ENCODE measurements around the gene CLIP1. TPM values are rescaled to one million over a fixed set of nuclear protein-coding genes. Genes with fewer than 3 reads are reported as not detected.

CLIP1 gene
- total and polyA plus RNA-seq, 2 of the 4 experiments (the other 2 are of a cell fraction), result 38.0 to 54.8 TPM

DNA sequence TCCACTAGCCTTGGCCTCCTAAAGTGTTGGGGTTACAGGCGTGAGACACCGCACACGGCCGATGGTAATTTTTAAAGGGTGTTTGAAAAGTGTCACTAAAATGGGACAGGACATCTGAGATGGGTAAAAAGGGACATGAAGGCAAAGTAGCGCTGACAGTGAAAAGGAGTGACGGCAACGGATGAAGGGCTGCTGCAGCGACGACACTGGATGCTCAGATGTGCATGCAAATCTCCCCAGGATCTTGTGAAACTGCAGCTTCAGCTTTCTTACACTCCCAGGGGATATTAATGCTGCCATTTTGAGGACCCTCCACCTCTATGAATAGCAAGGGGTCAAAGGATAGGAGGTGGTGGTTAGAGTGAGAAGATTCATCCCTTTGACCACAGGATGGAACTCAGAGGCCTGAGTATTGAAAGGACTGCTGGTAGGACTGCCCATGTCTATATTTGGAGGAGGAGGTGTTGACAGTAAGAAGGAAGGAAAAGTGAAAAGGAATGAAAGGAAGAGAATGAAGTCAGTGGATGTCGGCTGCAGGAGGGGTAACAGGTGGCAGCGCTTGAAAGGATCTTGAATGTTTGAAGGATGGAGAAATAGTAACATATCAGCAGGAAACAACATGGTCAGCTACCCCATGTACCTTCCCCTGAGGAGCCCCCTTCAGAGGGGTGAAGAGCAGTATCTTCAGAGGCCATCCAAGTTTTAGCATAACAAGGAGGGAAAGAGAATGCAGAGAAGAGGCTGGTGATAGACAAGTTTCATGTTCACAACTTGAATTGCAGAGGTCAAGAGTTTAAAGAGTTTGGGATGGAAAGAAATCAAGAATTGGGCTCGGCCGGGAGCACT lies 37.1 kb downstream of the CLIP1 start:
- ChIA-PET CTCF (no interaction called here), POLR2A (ENCODE audit: unreplicated experiment) (no interaction called here)
- Histone ChIP-seq H2AK9ac (replicated peaks; ENCODE audit: low read depth, low read length, poor library complexity) (no peak overlapping the region), H3K9ac (ENCODE audit: low read depth, low read length) (no peak overlapping the region), H3K9me3 (ENCODE audit: control insufficient read depth, insufficient read depth, low read length) (no peaks in the 10 kb centered on the region), H3K18ac (ENCODE audit: low read depth, low read length) (no peak overlapping the region), H3K56ac (ENCODE audit: extremely low read depth, insufficient read depth, low read length) (no peak overlapping the region), H2AK5ac (ENCODE audit: low read depth, low read length) (no peak overlapping the region), H4K5ac (ENCODE audit: low read depth, low read length) (no peak overlapping the region), H3K4me1 (ENCODE audit: control insufficient read depth, insufficient read depth, low read length) (0 out of 2 replicates have a peak, but pooled peaks cover under 1% of the 10 kb centered on the region), H3K27me3 (ENCODE audit: control insufficient read depth, insufficient read depth, low read length) (no peaks in the 10 kb centered on the region), H2BK20ac (ENCODE audit: low read depth, low read length) (no peak overlapping the region), H3K27ac (ENCODE audit: insufficient read depth, low read length) (no peak overlapping the region), H3K23ac (ENCODE audit: low read depth, low read length) (no peak overlapping the region), H3K14ac (replicated peaks; ENCODE audit: low read depth, low read length) (no peak overlapping the region), H3K4me2 (ENCODE audit: low read depth, low read length) (no peak overlapping the region), H3K4ac (ENCODE audit: low read depth, low read length) (no peak overlapping the region), H3K36me3 (ENCODE audit: control insufficient read depth, insufficient read depth, low read length) (peaks cover 14% of the 10 kb centered on the region), H3K79me1 (ENCODE audit: low read depth in 1 of 2, low read length in 2 of 2) (peaks cover 50 to 83% of the 10 kb centered on the region in 2 experiments), H2AFZ (replicated peaks; ENCODE audit: low read length, poor library complexity) (no peak overlapping the region), H4K20me1 (ENCODE audit: insufficient read depth, low read length) (peaks cover 45% of the 10 kb centered on the region), H3K4me3 (ENCODE audit: insufficient read depth, low read depth, low read length) (no peak overlapping the region), H2BK120ac (ENCODE audit: low read depth, low read length) (no peak overlapping the region), H2BK15ac (ENCODE audit: low read depth, low read length) (no peak overlapping the region), H4K8ac (ENCODE audit: low read depth in 2 of 2, low read length in 2 of 2) (no peak overlapping the region), H4K91ac (ENCODE audit: insufficient read depth, low read depth, low read length) (no peak overlapping the region), H2BK5ac (ENCODE audit: low read depth, low read length, poor library complexity, severe bottlenecking) (no peak overlapping the region), H3K9me1 (ENCODE audit: insufficient read depth, low read length) (peaks cover 20% of the 10 kb centered on the region)
- in situ Hi-C loops (cut with MboI; ENCODE audit: low sequenced_read_pairs) (no loop called here), intact Hi-C loops (cut with micrococcal nuclease) (no loop called here), dilution Hi-C loops (cut with HindIII; ENCODE audit: low sequenced_read_pairs, unreplicated experiment) (no loop called here)
- DNase-seq, result no peak
- no peak for ATAC-seq (ENCODE audit: low read depth)
- WGBS, 2 experiments (ENCODE audit: extremely low coverage in 2 of 2, insufficient read length in 1 of 2), result no CpG with 5 or more reads among the region's 13 CpGs
- BruUV-seq (replicated peaks), result no TSS peak
- TF ChIP-seq, protein P1, sequence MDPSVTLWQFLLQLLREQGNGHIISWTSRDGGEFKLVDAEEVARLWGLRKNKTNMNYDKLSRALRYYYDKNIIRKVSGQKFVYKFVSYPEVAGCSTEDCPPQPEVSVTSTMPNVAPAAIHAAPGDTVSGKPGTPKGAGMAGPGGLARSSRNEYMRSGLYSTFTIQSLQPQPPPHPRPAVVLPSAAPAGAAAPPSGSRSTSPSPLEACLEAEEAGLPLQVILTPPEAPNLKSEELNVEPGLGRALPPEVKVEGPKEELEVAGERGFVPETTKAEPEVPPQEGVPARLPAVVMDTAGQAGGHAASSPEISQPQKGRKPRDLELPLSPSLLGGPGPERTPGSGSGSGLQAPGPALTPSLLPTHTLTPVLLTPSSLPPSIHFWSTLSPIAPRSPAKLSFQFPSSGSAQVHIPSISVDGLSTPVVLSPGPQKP (IDR thresholded peaks at IDR 0.05; ENCODE audit: borderline replicate concordance, low read depth, low read length), result no peak
- no peak for TF ChIP-seq RCOR1 (IDR thresholded peaks at IDR 0.05; ENCODE audit: insufficient replicate concordance, low read length)
- TF ChIP-seq, protein P2, sequence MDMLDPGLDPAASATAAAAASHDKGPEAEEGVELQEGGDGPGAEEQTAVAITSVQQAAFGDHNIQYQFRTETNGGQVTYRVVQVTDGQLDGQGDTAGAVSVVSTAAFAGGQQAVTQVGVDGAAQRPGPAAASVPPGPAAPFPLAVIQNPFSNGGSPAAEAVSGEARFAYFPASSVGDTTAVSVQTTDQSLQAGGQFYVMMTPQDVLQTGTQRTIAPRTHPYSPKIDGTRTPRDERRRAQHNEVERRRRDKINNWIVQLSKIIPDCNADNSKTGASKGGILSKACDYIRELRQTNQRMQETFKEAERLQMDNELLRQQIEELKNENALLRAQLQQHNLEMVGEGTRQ (IDR thresholded peaks at IDR 0.05; ENCODE audit: low read depth, low read length), result no peak
- no peak for TF ChIP-seq BHLHE40 (IDR thresholded peaks at IDR 0.05; ENCODE audit: low read depth, low read length)
- no peak for TF ChIP-seq SMC3 (IDR thresholded peaks at IDR 0.05; ENCODE audit: low read depth, low read length)
- TF ChIP-seq, protein P3, sequence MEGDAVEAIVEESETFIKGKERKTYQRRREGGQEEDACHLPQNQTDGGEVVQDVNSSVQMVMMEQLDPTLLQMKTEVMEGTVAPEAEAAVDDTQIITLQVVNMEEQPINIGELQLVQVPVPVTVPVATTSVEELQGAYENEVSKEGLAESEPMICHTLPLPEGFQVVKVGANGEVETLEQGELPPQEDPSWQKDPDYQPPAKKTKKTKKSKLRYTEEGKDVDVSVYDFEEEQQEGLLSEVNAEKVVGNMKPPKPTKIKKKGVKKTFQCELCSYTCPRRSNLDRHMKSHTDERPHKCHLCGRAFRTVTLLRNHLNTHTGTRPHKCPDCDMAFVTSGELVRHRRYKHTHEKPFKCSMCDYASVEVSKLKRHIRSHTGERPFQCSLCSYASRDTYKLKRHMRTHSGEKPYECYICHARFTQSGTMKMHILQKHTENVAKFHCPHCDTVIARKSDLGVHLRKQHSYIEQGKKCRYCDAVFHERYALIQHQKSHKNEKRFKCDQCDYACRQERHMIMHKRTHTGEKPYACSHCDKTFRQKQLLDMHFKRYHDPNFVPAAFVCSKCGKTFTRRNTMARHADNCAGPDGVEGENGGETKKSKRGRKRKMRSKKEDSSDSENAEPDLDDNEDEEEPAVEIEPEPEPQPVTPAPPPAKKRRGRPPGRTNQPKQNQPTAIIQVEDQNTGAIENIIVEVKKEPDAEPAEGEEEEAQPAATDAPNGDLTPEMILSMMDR (conservative IDR thresholded peaks at IDR 0.05; ENCODE audit: low read depth, low read length), result no peak
- no peak for TF ChIP-seq MAFK (IDR thresholded peaks at IDR 0.05; ENCODE audit: low read depth, low read length)
- no peak for TF ChIP-seq CEBPB (IDR thresholded peaks at IDR 0.05; ENCODE audit: low read depth, low read length)
- no peak for TF ChIP-seq FOS (IDR thresholded peaks at IDR 0.05; ENCODE audit: low read depth, low read length)
- no peak for TF ChIP-seq POLR2A (IDR thresholded peaks at IDR 0.05; ENCODE audit: low read depth, low read length)
- TF ChIP-seq MXI1 (IDR thresholded peaks at IDR 0.05; ENCODE audit: borderline replicate concordance, low read depth, low read length), result no peak
- TF ChIP-seq MAZ (IDR thresholded peaks at IDR 0.05; ENCODE audit: borderline replicate concordance, low read depth, low read length), result no peak
- no peak for TF ChIP-seq RFX5 (IDR thresholded peaks at IDR 0.05; ENCODE audit: low read depth, low read length)
- no peak for TF ChIP-seq RAD21 (IDR thresholded peaks at IDR 0.05; ENCODE audit: low read length)

Data from IMR-90 (cell line).